Pulmonary artery endothelial cell (primary cell): ENCODE results near the gene PLA2G4C. TPM values are rescaled to one million over a fixed set of nuclear protein-coding genes. Genes with fewer than 3 reads are reported as not detected.
"Not testable (repeated sequence)": the region's sequence is repeated elsewhere in the genome, so short reads cannot be mapped to it uniquely, and the experiment has no call there.

Source experiments
- DNase-seq: peaks from one replicate; pipeline ENCODE4 v3.0.0-alpha.2; 2011; ENCODE audit warnings: low read depth, low spot score
- total RNA-seq: library from RNA; depleted of rRNA; stranded (reverse); fragments of >200 nt; gene quantifications from 2 replicates; pipeline ENCODE4 v1.2.3, GENCODE V29; 2014

Gene PLA2G4C
- total RNA-seq, 1 donor from 2014 or later, result 59.5 TPM

GRCh38 chr19:48113190-48113917 is 2.7 kb upstream of the PLA2G4C start:
- DNase-seq, result no peak

GRCh38 chr19:48111280-48111679 is 663 bp upstream of the PLA2G4C start:
- DNase-seq, result no peak

- no peak for DNase-seq
These were observed 1.4 kb downstream of the PLA2G4C start for GRCh38 chr19:48108997-48109782.

- DNase-seq, result no peak
These were observed 6.7 kb downstream of the PLA2G4C start for GRCh38 chr19:48103922-48104321.

GRCh38 chr19:48102870-48103751 is 7.5 kb downstream of the PLA2G4C start:
- no peak for DNase-seq

GRCh38 chr19:48095612-48096175 is 14.9 kb downstream of the PLA2G4C start:
- DNase-seq, result no peak

GRCh38 chr19:48094855-48095203 is 15.8 kb downstream of the PLA2G4C start:
- no peak for DNase-seq

- DNase-seq, result no peak
These were observed 16.3 kb downstream of the PLA2G4C start for GRCh38 chr19:48094129-48094854.

- DNase-seq, result not testable (repeated sequence)
These were observed 19.4 kb downstream of the PLA2G4C start for GRCh38 chr19:48091111-48091718.

GRCh38 chr19:48090281-48090802 is 20.3 kb downstream of the PLA2G4C start:
- no peak for DNase-seq

- DNase-seq, result not testable (repeated sequence)
These were observed 21.6 kb downstream of the PLA2G4C start for GRCh38 chr19:48088991-48089390.

- no peak for DNase-seq
These were observed 24.4 kb downstream of the PLA2G4C start for GRCh38 chr19:48085904-48086864.

- DNase-seq, result no peak
These were observed 25.5 kb downstream of the PLA2G4C start for GRCh38 chr19:48085076-48085475.

- DNase-seq, result no peak
These were observed 29.5 kb downstream of the PLA2G4C start for GRCh38 chr19:48081106-48081505.

- DNase-seq, result not testable (repeated sequence)
These were observed 40.3 kb downstream of the PLA2G4C start for GRCh38 chr19:48070177-48070769.

GRCh38 chr19:48069435-48069834 is 41.2 kb downstream of the PLA2G4C start:
- DNase-seq, result no peak

GRCh38 chr19:48064509-48064908 is 46.1 kb downstream of the PLA2G4C start:
- no peak for DNase-seq
